Adipocyte (in vitro differentiated cells): Measurements from ENCODE around the gene PRR36.

Experiments used
- DNase-seq: peaks from one replicate; pipeline ENCODE4 v3.0.0-alpha.2; 2015; ENCODE audit warnings: low read depth
- H3K27me3 ChIP-seq: replicated peaks from 2 replicates; pipeline ENCODE4 v1.7.0; 2013; ENCODE audit warnings: mild to moderate bottlenecking, low read length, moderate library complexity; ENCODE audit not compliant: control insufficient read depth, insufficient read depth
- H3K36me3 ChIP-seq: 2 replicates; pipeline ENCODE4 v1.7.0; 2013; ENCODE audit warnings: low read length, mild to moderate bottlenecking, moderate library complexity; ENCODE audit not compliant: control insufficient read depth, insufficient read depth, severe bottlenecking
- H3K4me1 ChIP-seq: 2 replicates; pipeline ENCODE4 v1.7.0; 2013; ENCODE audit warnings: mild to moderate bottlenecking, low read length, moderate library complexity; ENCODE audit not compliant: control insufficient read depth, insufficient read depth
- H3K4me3 ChIP-seq: 2 replicates; pipeline ENCODE4 v1.7.0; 2013; ENCODE audit warnings: mild to moderate bottlenecking, low read length, moderate library complexity
- H3K9ac ChIP-seq: 2 replicates; pipeline ENCODE4 v1.7.0; 2013; ENCODE audit warnings: mild to moderate bottlenecking, low read length, moderate library complexity
- H3K9me3 ChIP-seq: 2 replicates; pipeline ENCODE4 v1.7.0; 2013; ENCODE audit warnings: mild to moderate bottlenecking, low read length, moderate library complexity; ENCODE audit not compliant: control insufficient read depth

Gene PRR36

GRCh38 chr19:7877249-7877836, 3.2 kb upstream of the PRR36 start:
- no peaks in the 10 kb centered on the region for H3K4me1 ChIP-seq
- H3K36me3 ChIP-seq: no peaks in the 10 kb centered on the region
- H3K27me3 ChIP-seq: peaks cover 24% of the 10 kb centered on the region
- no peak overlapping the region for H3K4me3 ChIP-seq
- H3K9me3 ChIP-seq: no peaks in the 10 kb centered on the region
- H3K9ac ChIP-seq: no peak overlapping the region
- no peak for DNase-seq

DNA sequence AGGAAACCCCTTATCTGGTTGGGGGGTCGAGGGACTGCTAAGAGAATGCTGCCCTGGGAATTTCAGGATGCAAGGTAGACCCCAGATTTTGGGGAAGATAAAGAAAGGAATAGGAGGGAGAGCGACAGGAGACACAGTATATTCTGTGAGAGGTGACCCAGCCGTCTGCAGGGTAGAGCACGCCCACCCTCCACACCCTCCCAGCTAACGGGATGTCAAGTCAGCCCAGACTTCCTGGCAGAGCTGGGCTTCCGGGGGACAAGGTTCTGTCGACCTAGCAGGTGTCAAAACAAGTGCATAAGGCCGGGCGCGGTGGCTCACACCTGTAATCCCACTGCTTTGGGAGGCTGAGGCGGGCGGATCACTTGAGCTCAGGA, 695 bp upstream of the PRR36 start:
- no peak for DNase-seq
- Histone ChIP-seq H3K36me3 (no peaks in the 10 kb centered on the region), H3K27me3 (peaks cover 21% of the 10 kb centered on the region), H3K4me3 (no peak overlapping the region), H3K4me1 (peaks cover 5% of the 10 kb centered on the region), H3K9ac (no peak overlapping the region), H3K9me3 (no peaks in the 10 kb centered on the region)

GRCh38 chr19:7873304-7874075, 700 bp downstream of the PRR36 start:
- Histone ChIP-seq H3K4me1 (peaks cover 10% of the 10 kb centered on the region), H3K36me3 (no peaks in the 10 kb centered on the region), H3K9ac (no peak overlapping the region), H3K9me3 (no peaks in the 10 kb centered on the region), H3K27me3 (peaks cover 21% of the 10 kb centered on the region), H3K4me3 (no peak overlapping the region)
- DNase-seq: no peak

GRCh38 chr19:7872306-7873204, 1.6 kb downstream of the PRR36 start:
- Histone ChIP-seq H3K9ac (no peak overlapping the region), H3K9me3 (no peaks in the 10 kb centered on the region), H3K4me1 (peaks cover 13% of the 10 kb centered on the region), H3K27me3 (peaks cover 21% of the 10 kb centered on the region), H3K36me3 (no peaks in the 10 kb centered on the region), H3K4me3 (no peak overlapping the region)
- no peak for DNase-seq

- H3K4me3 ChIP-seq: peak overlapping the region; percentile 57
- peak; percentile 93 for DNase-seq
- no peak overlapping the region for H3K9ac ChIP-seq
- H3K36me3 ChIP-seq: no peaks in the 10 kb centered on the region
- H3K9me3 ChIP-seq: no peaks in the 10 kb centered on the region
- peaks cover 13% of the 10 kb centered on the region for H3K4me1 ChIP-seq
- H3K27me3 ChIP-seq: peaks cover 24% of the 10 kb centered on the region
Observed at GRCh38 chr19:7871437-7872305, 2.5 kb downstream of the PRR36 start.

GRCh38 chr19:7870571-7871436, 3.4 kb downstream of the PRR36 start:
- no peaks in the 10 kb centered on the region for H3K36me3 ChIP-seq
- H3K4me1 ChIP-seq: peaks cover 13% of the 10 kb centered on the region
- peaks cover 24% of the 10 kb centered on the region for H3K27me3 ChIP-seq
- DNase-seq: no peak
- no peaks in the 10 kb centered on the region for H3K9me3 ChIP-seq
- H3K9ac ChIP-seq: no peak overlapping the region
- no peak overlapping the region for H3K4me3 ChIP-seq

DNA sequence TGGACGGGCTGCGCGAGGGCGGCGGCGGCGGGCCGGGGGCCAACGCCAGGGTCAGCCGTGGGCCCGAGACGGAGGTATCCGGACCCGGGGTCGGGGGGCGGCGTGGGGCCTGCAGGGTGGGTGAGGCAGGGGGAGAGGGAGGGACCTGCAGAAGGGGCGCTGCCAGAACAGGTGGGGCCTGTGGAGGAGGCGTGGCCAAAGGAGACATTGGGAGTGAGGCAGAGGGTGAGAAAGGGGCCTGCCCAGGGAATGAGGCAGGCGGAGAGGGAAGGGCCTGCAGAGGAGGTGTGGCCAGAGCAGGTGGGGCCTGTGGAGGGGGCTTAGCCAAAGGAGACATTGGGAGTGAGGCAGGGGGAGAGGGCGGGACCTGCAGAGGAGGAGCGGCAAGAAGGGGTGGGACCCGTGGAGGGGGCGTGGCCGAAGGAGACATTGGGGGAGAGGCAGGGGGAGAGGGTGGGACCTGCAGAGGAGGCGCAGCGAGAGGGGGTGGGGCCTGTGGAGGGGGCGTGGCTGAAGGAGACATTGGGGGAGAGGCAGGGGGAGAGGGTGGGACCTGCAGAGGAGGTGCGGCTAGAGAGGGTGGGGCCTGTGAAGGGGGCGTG, 4.2 kb downstream of the PRR36 start:
- Histone ChIP-seq H3K27me3 (peaks cover 24% of the 10 kb centered on the region), H3K9me3 (no peaks in the 10 kb centered on the region), H3K36me3 (no peaks in the 10 kb centered on the region), H3K9ac (no peak overlapping the region), H3K4me1 (peaks cover 15% of the 10 kb centered on the region), H3K4me3 (peak overlapping the region; percentile 54)
- DNase-seq: no peak

GRCh38 chr19:7869453-7869909, 4.7 kb downstream of the PRR36 start:
- Histone ChIP-seq H3K27me3 (peaks cover 18% of the 10 kb centered on the region), H3K36me3 (no peaks in the 10 kb centered on the region), H3K9ac (no peak overlapping the region), H3K4me1 (peaks cover 15% of the 10 kb centered on the region), H3K9me3 (no peaks in the 10 kb centered on the region), H3K4me3 (peak overlapping the region; percentile 54)
- peak; percentile 65 for DNase-seq

- peak overlapping the region; percentile 54 for H3K4me3 ChIP-seq
- H3K9ac ChIP-seq: no peak overlapping the region
- H3K9me3 ChIP-seq: no peaks in the 10 kb centered on the region
- H3K36me3 ChIP-seq: no peaks in the 10 kb centered on the region
- peaks cover 15% of the 10 kb centered on the region for H3K4me1 ChIP-seq
- DNase-seq: peak; percentile 80
- peaks cover 18% of the 10 kb centered on the region for H3K27me3 ChIP-seq
Observed at GRCh38 chr19:7868671-7869452, 5.3 kb downstream of the PRR36 start.
